GM21515 (cell line): Measurements from ENCODE around the gene RAB33B.
"Not testable (repeated sequence)": the region's sequence is repeated elsewhere in the genome, so short reads cannot be mapped to it uniquely, and the experiment has no call there.

Experiments
- ATAC-seq: cut with Tn5 transposase; IDR thresholded peaks from one replicate; pipeline ENCODE4 v1.9.1; 2021; ENCODE audit not compliant: unreplicated experiment

Gene RAB33B

DNA sequence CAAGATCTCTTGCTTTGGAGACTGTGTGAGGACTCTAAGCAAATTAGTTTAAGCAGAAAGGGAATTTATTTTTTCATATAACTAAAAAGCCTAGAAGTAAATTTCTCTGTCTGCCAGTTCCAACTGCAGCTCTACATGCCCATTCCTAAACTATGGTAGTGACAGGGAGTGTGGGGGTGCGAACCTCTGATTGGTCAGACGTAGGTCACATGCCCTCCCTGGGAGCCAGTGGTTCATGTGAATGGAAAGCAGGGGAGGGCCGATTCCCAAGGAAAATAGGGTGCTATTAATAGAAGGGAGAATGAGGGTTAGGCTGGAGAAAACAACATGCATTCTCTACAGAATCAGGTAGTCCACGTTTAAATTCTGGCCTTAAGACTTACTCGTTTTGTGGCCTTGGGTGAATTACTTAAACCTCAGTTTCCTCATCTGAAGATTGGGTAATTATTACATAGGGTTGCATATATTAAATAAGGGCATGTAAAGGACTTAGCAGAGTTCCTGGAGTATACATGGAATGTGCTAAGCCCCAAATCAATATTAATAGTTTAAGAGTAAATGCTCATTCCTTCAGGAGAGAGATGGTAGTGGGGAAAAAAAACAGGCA lies 7.2 kb downstream of the RAB33B start:
- no peak for ATAC-seq

DNA sequence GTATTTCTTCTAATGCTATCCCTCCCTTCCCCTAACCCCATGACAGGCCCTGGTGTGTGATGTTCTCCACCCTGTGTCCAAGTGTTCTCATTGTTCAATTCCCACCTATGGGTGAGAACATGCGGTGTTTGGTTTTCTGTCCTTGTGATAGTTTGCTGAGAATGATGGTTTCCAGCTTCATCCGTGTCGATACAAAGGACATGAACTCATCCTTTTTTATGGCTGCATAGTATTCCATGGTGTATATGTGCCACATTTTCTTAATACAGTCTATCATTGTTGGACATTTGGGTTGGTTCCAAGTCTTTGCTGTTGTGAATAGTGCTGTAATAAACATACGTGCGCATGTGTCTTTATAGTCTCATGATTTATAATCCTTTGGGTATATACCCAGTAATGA lies 10.6 kb downstream of the RAB33B start:
- not testable (repeated sequence) for ATAC-seq

DNA sequence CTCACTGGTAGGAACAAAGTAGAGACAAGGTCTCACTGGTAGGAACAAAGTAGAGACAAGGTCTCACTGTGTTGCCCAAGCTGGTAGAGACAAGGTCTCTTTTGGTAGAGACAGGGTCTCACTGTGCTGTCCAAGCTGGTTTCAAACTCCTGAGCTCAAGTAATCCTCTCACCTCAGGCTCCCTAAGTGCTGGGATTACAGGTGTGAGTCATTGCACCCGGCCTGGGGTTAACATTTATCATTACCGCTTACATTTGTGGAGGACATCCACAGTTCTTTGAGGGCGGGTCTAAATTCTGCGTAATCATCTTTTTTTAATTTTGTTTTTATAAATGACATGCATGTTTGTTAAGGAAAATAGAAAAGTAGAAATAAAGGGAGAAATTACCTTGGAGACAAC lies 12.0 kb downstream of the RAB33B start:
- ATAC-seq = no peak

DNA sequence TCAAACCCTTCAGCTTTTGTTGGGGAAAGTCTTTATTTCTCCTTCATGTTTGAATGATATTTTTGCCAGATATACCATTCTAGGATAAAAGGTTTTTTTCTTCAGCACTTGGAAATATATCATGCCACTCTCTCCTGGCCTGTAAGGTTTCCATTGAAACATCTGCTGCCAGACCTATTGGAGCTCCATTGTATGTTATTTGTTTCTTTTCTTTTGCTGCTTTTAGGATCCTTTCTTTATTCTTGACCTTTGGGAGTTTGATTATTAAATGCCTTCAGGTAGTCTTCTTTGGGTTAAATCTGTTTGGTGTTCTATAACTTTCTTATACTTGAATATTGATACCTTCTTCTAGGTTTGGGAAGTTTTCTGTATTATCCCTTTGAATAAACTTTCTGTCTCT lies 14.8 kb downstream of the RAB33B start:
- not testable (repeated sequence) for ATAC-seq

DNA sequence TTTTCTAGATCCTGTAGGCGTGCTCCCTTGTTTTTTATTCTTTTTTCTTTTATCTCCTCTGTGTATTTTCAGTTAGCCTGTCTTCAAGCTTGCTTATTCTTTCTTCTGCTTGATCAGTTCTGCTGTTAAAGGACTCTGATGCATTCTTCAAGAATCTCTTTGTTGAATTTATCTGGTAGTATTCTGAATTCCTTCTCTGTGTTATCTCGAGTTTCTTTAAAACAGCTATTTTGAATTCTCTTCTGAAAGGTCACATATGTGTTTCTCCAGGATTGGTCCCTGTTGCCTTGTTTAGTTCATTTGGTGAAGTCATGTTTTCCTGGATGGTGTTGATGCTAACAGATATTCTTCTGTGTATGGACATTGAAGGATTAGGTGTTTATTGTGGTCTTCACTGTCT lies 15.3 kb downstream of the RAB33B start:
- no peak for ATAC-seq

DNA sequence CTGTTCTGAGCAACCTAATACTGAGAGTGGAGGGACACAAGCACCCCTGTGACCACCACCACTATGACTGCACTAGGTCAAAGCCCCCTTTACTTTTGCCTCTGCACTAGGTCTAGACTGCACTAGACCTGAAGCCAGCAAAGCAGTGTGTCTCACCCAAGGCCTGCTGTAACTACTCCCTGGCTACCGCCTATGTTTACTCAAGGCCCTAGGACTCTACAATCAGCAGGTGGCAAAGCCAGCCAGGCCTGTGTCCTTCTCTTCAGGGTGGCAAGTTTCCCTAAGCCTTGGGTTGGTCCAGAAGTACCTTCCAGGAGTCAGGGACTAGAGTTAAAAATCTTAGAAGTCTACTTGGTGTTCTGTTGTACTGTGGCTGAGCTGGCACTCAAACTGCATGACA lies 15.9 kb downstream of the RAB33B start:
- no peak for ATAC-seq

DNA sequence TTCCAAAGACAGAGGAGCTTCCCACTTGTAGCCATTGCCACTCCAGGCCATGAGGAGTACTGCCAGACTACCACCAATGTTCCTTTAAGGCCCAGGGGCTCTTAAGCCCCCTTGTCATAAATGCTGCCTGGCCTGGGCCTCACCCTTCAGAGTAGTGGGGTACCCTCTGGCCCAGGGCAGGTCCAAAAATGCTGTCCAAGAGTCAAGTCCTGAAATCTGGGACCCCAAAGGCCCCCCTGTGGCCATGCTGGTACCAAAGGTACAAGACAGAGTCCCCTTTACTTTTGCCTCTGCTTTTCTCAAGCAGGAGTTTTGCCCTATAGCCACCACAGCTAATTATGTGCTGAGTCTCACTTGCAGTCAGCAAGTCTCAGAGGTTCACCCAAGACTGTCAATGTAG lies 16.4 kb downstream of the RAB33B start:
- no peak for ATAC-seq

DNA sequence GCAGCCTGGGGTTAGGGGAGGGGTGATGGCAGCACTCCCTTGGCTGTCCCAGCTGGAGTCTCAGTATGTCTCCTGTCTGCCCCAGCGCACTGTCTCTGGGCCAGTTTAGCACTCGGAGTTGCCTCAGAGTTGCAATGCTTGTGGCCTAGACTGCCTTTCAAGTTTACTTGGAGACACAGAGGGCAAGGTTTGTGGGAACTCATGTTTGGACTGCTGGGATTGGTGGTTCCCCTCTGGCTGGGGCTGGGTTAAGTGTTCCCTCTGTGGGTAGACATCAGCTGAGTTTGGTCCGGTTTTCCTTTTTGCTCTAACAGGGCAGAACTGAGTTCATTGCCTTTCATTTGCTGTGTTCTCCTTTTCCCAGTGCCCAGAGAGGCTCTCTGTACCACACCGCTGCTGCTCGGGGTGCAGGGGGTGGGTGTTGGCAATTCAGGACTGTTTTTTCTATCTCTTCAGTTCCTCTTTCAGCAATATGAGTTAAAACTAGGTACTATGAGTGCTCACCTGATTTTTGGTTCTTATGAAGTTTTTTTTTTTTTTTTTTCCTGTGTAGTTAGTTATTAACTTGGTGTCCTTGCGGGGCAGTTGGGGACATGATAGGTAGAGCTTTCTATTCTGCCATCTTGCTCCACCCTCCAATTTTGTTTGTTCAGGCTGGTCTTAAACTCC lies 17.2 kb downstream of the RAB33B start:
- ATAC-seq = no peak

DNA sequence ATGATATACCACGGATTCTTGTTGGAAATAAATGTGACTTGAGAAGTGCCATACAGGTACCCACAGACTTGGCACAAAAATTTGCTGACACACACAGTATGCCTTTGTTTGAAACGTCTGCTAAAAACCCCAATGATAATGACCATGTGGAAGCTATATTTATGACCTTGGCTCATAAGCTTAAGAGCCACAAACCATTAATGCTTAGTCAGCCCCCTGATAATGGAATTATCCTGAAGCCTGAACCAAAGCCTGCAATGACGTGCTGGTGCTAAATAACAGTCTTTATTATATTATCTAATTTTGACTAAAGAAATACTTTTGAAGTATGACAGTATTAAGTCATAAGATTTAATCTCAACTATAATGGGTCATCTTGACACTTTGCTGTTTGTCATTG lies 18.9 kb downstream of the RAB33B start:
- ATAC-seq = no peak

DNA sequence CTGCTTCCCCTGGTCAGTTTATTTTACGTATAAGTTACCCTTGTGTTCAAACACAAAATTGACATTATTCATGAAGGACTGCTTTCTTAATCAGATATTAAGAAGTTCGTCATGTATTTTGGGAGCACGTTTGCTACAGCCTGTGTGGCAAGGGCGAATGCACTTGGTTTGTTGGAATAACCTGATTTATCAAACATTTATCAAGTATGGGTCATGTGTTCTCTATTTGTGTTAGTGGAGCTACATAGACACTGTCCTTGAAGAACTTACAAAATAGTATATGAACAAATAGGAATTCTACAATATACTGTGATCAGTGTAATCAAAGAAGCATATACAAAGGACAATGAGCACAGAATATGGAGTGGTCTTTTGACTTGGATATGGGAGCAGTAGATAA lies 22.4 kb downstream of the RAB33B start:
- no peak for ATAC-seq

DNA sequence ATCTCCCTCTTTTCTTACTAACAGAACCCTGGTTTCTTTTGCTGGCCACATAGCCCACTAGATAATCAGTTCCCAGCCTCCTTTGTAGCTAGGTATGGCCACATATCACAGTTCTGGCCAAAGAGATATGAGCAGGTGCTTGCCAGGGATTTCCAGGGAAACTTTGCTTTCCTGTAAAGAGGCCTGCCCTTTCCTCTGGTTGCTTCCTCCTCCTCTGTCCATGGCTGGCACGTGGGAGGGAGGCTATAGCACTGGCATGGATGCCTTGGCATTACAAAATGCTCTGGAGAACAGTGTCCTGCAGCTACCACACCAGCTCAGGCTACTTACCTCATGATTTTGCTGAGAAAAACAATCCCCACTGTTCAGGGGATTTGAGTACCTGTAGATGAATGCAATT lies 27.5 kb downstream of the RAB33B start:
- no peak for ATAC-seq

DNA sequence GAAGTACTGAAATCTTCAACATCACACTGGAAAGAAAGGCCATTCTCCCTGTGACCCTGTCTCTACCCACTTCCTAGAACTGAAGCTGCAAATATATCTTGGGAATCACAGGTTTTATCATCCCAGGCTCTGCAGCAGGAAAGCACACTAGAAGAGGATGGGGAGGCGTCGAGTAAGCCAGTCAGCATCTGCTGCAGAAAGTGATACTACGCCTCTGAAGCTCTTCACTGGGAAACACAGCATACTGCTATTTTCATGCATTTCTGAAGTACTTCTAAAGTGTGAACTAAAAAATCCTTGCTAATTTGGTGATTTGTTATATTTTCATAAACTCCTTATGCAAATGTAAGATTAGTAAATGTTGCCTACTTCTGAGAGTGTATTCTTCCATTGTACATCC lies 29.1 kb downstream of the RAB33B start:
- no peak for ATAC-seq

DNA sequence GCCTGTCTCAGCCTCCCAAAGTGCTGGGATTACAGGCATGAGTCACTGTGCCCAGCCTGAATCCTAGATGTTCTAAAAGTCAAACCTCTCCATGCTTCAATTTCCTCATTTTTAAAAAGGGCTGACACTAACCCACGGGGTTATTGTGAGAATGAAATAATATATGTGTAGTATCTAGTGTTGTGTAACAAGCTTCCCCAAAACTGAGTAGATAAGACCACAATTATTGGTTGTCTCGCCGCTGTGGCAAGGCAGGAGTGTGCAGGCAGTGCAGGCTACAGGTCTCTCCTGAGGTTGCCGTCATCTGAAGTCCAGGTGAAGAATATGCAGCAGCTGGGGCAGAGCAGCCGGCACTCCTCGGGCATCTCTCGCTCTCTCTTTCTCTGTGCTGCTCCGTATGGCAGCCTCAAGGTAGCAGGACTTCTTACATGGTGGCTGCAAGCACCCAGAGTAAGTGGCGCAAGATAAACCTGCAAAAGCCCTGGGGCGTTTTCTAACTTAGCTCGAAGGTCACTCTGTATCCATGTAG lies 30.9 kb downstream of the RAB33B start:
- ATAC-seq = no peak

DNA sequence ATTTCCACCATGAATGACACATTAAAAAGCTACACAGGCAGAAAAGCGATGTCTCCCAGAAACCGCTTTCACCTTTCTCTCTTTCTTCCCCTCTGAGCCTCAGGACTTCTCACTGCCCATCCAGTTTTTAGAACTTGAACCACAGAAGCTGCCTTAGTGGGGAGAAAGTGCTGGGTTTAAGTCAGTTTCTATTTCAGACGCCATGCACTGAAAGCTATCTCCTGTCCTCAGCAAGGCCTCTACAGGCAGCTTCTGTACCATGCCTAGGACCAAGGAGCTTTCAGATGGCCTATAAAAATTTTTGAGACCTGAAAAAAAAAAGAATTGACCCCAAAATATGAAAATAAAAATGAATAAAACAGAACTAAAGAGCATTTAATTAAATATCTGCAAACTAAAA lies 34.5 kb downstream of the RAB33B start:
- no peak for ATAC-seq

DNA sequence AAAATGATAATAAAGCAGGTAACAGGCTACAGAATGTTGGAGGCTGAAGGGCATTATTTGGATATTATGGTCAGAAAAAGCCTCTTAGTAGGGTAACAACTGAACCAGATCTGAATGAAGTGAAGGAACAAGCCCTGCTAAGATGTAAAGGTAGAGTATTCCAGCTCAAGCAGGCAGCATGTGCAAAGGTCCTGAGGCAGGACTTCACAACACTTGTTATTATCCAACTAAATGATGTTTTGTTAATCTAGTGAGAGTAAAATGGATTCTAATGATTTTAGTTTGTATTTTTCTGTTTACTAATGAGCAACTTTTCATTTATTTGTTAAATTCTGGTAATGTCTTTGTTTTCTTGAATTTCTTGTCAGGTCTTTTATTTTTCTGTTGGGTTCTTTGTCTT lies 35.7 kb downstream of the RAB33B start:
- no peak for ATAC-seq

DNA sequence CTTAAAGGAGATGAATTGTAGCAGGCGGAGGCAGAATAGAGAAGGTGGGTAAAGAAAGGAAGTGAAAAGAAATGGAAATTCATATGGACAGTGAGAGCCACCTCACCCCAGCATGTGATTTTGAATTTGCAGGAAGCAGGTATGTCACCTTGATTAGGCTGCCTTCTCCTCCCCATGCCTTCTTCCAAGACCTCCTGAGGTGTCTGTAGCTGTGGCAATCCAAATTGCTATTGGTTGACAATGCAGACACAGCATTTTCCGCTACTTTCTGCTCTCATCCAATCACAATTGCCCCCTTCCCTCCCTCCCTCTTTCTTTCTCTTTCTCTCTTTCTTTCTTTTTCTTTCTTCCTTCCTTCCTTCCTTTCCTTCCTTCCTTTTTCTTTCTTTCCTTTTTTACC lies 38.5 kb downstream of the RAB33B start:
- no peak for ATAC-seq

DNA sequence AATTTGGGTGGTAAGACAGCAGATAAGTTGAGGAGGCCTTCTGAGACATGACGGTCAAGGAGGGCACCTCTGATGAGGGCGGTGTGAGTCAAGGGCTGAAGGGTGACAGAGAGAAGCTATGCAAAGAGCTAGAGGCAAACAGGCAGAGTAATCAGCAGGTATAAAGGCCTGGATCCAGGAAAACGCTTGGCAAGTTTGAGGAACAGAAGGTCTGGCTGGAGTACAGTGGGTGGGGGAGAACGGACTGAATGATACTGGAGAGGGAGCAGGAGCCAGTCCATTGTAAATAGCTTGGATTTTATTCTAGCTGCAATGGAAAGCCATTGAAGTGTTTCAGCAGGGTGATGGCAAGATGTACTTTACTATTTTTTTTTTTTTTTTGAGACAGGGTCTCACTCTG lies 39.3 kb downstream of the RAB33B start:
- ATAC-seq = no peak

DNA sequence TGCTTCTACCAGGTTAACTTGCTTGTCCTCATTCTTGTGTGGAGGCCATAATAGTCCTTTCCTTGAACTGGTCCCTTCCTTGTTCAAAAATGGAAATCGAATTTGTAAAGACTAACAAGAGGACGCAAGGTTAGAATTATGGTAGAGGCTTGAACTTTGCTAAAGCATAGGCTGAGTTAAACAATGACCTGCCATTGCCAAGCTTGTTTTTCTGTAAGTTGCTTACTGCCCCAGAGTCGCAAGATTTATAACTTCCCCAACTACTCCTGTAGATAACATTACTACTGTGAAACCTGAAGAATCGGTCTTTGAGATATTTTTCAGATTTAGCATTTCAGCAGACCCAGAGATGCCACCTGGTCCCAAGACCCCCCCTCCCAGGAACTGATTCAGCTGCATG lies 45.3 kb downstream of the RAB33B start:
- ATAC-seq = no peak

DNA sequence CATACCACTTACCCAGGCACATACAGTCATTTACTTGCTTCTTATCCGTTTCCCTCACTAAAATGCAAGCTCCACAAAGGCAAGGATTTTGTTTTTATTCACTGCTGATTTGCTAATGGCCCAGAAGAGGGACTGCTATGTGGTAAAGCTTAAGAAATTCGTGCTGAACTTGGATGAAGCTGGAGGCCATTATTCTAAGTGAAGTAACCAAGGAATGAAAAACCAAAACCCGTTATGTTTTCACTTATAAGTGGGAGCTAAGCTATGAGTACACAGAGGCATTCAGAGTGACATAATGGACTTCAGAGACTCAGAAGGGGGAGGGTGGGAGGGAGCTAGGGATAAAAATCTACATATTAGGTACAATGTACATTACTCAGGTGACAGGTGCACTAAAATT lies 47.2 kb downstream of the RAB33B start:
- ATAC-seq = no peak

DNA sequence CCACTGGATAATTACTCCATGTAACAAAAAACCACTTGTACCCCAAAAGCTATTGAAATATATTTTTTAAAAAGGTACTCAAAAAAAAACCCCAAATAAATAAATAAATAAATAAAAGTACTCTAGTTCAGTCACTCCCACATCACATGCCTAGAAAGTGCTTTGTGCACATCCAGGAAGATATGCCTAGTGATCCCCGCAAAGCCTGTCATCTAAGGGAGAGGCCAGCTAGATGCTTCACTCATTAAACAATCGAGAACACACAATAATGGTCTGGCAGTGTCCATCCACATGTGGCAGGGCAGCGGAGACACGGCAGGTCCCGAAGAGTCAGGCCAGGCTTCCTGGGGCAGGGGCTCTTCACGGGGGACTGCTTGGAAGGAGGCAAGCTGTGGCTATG lies 47.6 kb downstream of the RAB33B start:
- ATAC-seq = no peak

DNA sequence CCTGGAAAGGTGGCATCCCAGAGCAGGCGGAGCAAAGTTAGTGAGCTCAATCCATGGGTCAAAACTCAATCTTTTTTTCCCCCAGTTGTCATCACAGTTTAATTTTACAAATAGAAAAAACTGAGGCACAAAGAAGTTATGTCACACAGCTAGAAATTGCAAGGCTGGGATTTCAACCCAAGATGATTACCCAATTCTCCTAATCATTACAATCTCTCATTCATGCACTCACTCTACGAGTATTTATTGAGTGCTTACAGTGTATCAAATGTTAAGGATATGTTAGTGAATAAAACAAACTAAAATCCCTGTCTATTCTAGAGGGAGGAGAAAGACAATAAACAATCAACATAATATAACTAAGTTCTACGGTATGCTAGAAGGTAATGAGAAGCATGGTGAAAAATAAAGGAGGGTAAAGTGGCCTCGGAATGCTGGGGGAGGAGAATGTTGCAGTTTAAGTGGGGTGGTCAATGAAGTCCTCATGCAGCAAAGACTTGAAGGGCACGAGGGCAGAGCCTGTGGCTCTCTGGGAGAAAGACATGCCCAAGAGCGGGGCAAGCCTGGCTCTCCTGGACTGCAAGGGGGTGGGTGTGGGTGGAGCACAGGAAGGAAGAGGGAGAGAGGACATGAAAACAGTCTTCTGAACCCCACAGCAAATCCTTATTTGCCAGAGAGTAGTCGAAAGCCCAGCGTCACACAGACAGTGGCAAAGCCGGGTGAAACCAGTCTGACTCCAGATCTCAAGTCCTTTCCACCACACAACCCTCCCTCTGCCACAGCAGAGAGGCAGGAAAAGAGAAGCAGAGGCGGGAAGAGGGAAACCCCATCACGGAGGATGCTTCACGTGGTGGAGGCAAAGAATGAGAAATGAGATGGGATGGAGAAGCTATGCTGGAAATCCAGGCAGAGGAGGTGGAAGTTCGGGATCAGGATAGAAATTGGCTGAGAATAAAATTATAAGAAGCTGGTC lies 48.3 kb downstream of the RAB33B start:
- no peak for ATAC-seq
